SU-DHL-6 (cell line): ENCODE data around the gene BMAL2.

Experiments used
- H2AFZ ChIP-seq: fragments of 200-600 bp; sonication (generic); 2 replicates; pipeline ENCODE4 v1.6.1; 2014; ENCODE audit warnings: low read depth, mild to moderate bottlenecking, moderate library complexity, mixed read lengths, antibody characterized with exemption, low read length; ENCODE audit not compliant: severe bottlenecking
- H3F3A ChIP-seq: fragments of 200-600 bp; shearing (Covaris generic); 2 replicates; pipeline ENCODE4 v1.6.0; 2016; ENCODE audit warnings: antibody characterized with exemption, mild to moderate bottlenecking; ENCODE audit not compliant: insufficient read depth
- H3K27ac ChIP-seq: fragments of 200-600 bp; sonication (generic); 2 replicates; pipeline ENCODE4 v1.5.1; 2016; ENCODE audit warnings: low read depth, mild to moderate bottlenecking, low read length, moderate library complexity, mixed read lengths
- H3K27me3 ChIP-seq: fragments of 200-600 bp; sonication (generic), shearing (Covaris generic); 2 replicates; pipeline ENCODE4 v1.6.0; 2014; ENCODE audit warnings: mild to moderate bottlenecking, low read length
- H3K36me3 ChIP-seq: fragments of 200-600 bp; sonication (generic); 2 replicates; pipeline ENCODE4 v1.6.1; 2014; ENCODE audit warnings: mild to moderate bottlenecking, low read length, mixed read lengths
- H3K4me2 ChIP-seq: fragments of 300-600, 200-600 bp; shearing (Covaris generic), sonication (generic); 2 replicates; pipeline ENCODE4 v1.6.0; 2014; ENCODE audit warnings: low read length, low read depth, mild to moderate bottlenecking; ENCODE audit not compliant: poor library complexity, severe bottlenecking
- H3K4me3 ChIP-seq: fragments of 200-600 bp; sonication (generic); 2 replicates; pipeline ENCODE4 v1.5.1; 2014; ENCODE audit warnings: antibody characterized with exemption, low read length, mild to moderate bottlenecking, mixed read lengths; ENCODE audit not compliant: insufficient read depth, poor library complexity, severe bottlenecking
- H3K79me2 ChIP-seq: fragments of 200-600 bp; sonication (generic); 2 replicates; pipeline ENCODE4 v1.6.1; 2014; ENCODE audit warnings: mild to moderate bottlenecking, low read length, moderate library complexity; ENCODE audit not compliant: insufficient read depth
- H3K9ac ChIP-seq: fragments of 200-600 bp; sonication (generic); 2 replicates; pipeline ENCODE4 v1.7.0; 2014; ENCODE audit warnings: mild to moderate bottlenecking, low read length
- H3K9me2 ChIP-seq: fragments of 200-600 bp; sonication (generic); replicated peaks from 2 replicates; pipeline ENCODE4 v1.6.1; 2014; ENCODE audit warnings: low read length; ENCODE audit not compliant: insufficient read depth
- H3K9me3 ChIP-seq: fragments of 200-600 bp; sonication (generic); 2 replicates; pipeline ENCODE4 v1.6.1; 2014; ENCODE audit warnings: low read length, mixed read lengths; ENCODE audit not compliant: insufficient read depth
- H4K20me1 ChIP-seq: fragments of 200-600 bp; sonication (generic); 2 replicates; pipeline ENCODE4 v1.6.1; 2014; ENCODE audit warnings: low read depth, mild to moderate bottlenecking, antibody characterized with exemption, low read length, moderate library complexity, mixed read lengths
- CTCF ChIP-seq: fragments of 200-600 bp; sonication (generic); IDR thresholded peaks from one replicate; pipeline ENCODE4 v1.5.1; 2017; ENCODE audit warnings: antibody characterized with exemption, mild to moderate bottlenecking, low read length, moderate library complexity; ENCODE audit not compliant: insufficient read depth, poor library complexity, severe bottlenecking
- EZH2phosphoT487 ChIP-seq: fragments of 200-600 bp; sonication (generic), shearing (Covaris generic); conservative IDR thresholded peaks from 2 replicates; pipeline ENCODE4 v1.6.1; 2018; ENCODE audit warnings: mild to moderate bottlenecking, antibody characterized with exemption, low read length, moderate library complexity, mixed read lengths

BMAL2 gene

GRCh38 chr12:27345376-27345775 lies 12.7 kb downstream of the BMAL2 start:
- Histone ChIP-seq H3K36me3 (no peaks in the 10 kb centered on the region), H4K20me1 (no peaks in the 10 kb centered on the region), H2AFZ (no peak overlapping the region), H3K9me2 (no peaks in the 10 kb centered on the region), H3K9me3 (no peaks in the 10 kb centered on the region), H3K4me2 (no peak overlapping the region), H3K79me2 (no peaks in the 10 kb centered on the region), H3K27me3 (no peaks in the 10 kb centered on the region), H3F3A (no peaks in the 10 kb centered on the region), H3K27ac (no peak overlapping the region), H3K4me3 (no peak overlapping the region), H3K9ac (no peak overlapping the region)
- TF ChIP-seq CTCF: no peak
- no peak for TF ChIP-seq EZH2phosphoT487

DNA sequence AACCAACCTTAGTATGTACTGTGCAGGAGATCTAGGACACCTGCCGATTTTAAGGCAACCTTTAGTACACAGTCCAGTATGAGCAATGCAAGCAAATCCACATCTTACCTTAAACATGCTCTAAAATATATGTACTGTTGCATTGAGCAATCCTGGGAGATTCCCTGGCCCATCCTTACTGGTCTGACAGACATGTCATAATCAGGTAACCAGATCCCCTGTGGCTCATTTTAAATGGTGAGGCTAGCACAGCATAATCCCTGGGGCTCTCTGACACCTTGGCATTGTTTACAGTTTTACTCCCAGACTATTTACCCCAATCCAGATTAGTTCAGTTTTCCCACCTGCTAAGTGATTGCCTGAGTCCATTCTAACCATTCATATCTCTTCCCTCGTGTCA lies 15.1 kb downstream of the BMAL2 start:
- Histone ChIP-seq H3K9ac (no peak overlapping the region), H3K4me3 (no peak overlapping the region), H3K27ac (no peak overlapping the region), H3F3A (no peaks in the 10 kb centered on the region), H3K4me2 (no peak overlapping the region), H3K79me2 (no peaks in the 10 kb centered on the region), H3K9me2 (no peaks in the 10 kb centered on the region), H2AFZ (no peak overlapping the region), H3K9me3 (no peaks in the 10 kb centered on the region), H3K36me3 (no peaks in the 10 kb centered on the region), H4K20me1 (no peaks in the 10 kb centered on the region), H3K27me3 (no peaks in the 10 kb centered on the region)
- no peak for TF ChIP-seq CTCF
- no peak for TF ChIP-seq EZH2phosphoT487

DNA sequence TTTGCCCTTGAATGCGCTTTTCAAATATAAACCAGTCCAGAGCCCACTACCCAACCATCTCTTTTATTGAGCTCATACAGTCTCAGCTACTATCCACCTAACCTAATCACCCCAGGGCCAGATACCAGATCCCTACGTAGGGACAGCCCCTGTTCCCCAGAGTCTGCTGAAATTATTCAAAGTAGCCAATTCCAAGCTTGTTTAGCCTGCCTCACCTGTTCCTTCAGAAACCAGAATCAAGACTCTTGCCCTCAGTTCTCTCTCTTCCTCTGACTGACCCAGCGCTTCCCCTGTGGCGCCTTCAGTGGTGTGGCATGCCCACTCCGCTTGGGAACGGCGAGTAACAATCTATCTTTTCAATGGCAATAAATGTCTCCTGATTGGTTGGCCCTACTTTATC lies 18.8 kb downstream of the BMAL2 start:
- H3K9me2 ChIP-seq: no peaks in the 10 kb centered on the region
- no peaks in the 10 kb centered on the region for H3K9me3 ChIP-seq
- no peak overlapping the region for H3K4me2 ChIP-seq
- no peak overlapping the region for H3K4me3 ChIP-seq
- H3K27ac ChIP-seq: no peak overlapping the region
- H2AFZ ChIP-seq: no peak overlapping the region
- no peaks in the 10 kb centered on the region for H3K79me2 ChIP-seq
- H3K9ac ChIP-seq: no peak overlapping the region
- no peaks in the 10 kb centered on the region for H4K20me1 ChIP-seq
- H3K36me3 ChIP-seq: no peaks in the 10 kb centered on the region
- TF ChIP-seq CTCF (no peak), EZH2phosphoT487 (no peak)
- no peaks in the 10 kb centered on the region for H3K27me3 ChIP-seq
- H3F3A ChIP-seq: no peaks in the 10 kb centered on the region

DNA sequence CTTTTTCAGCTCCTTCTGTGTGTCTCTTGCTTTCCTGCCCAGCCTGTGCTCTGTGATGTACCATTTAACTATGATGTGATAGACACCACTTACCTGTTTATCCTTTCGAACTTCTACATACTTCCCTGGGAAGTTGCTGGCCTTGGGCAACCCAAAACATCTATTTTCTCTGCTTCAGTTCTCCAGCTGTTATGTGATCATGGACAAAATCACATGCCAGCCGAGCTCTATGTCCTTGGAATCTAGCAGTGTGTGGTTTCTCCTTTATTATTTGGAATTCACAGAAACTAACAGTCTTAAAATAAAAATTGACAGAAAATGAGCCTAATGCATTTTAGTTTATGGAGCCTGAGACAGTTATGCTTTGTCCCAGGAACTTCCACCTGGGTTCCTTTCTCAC lies 22.9 kb downstream of the BMAL2 start:
- no peak overlapping the region for H3K27ac ChIP-seq
- H3K4me3 ChIP-seq: no peak overlapping the region
- H3K9me3 ChIP-seq: no peaks in the 10 kb centered on the region
- no peak overlapping the region for H3K4me2 ChIP-seq
- H3K79me2 ChIP-seq: no peaks in the 10 kb centered on the region
- H3K36me3 ChIP-seq: no peaks in the 10 kb centered on the region
- no peak overlapping the region for H3K9ac ChIP-seq
- no peaks in the 10 kb centered on the region for H3K27me3 ChIP-seq
- no peaks in the 10 kb centered on the region for H3F3A ChIP-seq
- H4K20me1 ChIP-seq: no peaks in the 10 kb centered on the region
- TF ChIP-seq EZH2phosphoT487: no peak
- no peak for TF ChIP-seq CTCF
- H3K9me2 ChIP-seq: no peaks in the 10 kb centered on the region
- no peak overlapping the region for H2AFZ ChIP-seq
